Right kidney (tissue), 1 donor: ENCODE data around the gene ACTA1.
"Not testable (repeated sequence)": the region's sequence is repeated elsewhere in the genome, so short reads cannot be mapped to it uniquely, and the experiment has no call there.

Source experiments
- DNase-seq: peaks from one replicate; pipeline ENCODE4 v3.0.0-alpha.2; 2016

Gene ACTA1

DNA sequence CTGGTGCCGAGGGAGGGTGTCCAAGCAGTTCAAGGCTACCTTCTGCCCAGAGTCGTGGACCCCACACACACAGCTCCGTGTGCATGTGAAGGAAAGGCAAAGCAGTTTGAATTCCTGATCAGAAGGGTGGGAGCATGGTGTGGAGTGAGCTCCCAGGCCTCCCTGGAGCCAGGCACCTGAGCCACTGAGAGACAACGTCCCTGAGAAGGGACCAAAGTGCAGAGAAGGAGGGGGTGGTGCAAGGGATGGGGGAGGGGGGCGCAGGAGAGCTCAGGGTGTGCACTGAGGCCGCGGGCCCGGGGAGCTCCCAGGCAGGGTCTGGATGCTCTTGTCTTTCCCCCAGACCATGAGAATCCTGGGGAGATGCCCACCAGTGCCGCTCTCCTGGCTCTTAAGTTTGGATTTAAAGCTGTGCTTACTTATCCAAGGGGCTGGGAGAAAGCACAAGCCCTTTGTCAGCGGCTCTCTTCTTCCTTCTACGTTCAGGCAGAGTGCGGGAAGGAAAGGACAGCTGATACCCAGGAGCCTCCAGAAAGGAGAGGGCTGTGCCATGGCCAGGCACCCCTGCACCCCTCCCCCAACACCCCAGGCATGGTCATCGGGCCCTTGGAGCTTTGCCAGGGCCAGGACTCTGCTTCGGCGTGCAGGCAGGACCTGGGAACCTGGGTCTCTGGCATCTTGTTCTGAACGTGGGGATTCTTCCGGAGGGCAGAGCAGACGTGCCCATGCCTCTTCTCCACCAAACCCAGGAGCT lies 24.1 kb downstream of the ACTA1 start:
- no peak for DNase-seq

DNA sequence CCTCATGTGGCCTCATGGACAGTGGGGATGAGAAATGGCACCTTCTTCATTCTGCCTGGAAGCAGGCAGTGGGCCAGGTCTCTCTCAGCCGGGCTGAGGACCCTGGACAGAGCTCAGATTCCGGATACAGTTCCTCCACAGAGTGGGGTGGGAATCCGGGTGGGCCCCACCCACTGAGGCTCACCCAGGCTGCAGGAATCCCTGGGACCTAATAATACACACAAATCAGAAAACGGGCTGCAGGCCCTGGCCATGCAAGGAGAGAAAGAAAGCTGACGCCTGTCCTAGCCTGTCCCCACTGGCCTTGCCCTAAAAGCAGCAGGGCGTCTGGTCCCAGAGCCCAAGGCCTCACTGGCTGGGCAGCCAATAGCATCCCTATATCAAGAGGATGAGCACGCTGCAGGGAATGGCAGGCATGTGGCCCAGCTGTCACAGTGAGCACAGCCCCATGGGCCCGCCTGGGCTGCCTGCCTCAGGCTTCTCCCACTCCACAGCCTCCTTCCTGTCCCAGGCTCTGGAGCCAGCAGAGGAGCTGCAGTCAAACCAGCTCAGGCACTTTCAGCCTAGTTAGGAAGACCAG lies 25.3 kb downstream of the ACTA1 start:
- no peak for DNase-seq

DNA sequence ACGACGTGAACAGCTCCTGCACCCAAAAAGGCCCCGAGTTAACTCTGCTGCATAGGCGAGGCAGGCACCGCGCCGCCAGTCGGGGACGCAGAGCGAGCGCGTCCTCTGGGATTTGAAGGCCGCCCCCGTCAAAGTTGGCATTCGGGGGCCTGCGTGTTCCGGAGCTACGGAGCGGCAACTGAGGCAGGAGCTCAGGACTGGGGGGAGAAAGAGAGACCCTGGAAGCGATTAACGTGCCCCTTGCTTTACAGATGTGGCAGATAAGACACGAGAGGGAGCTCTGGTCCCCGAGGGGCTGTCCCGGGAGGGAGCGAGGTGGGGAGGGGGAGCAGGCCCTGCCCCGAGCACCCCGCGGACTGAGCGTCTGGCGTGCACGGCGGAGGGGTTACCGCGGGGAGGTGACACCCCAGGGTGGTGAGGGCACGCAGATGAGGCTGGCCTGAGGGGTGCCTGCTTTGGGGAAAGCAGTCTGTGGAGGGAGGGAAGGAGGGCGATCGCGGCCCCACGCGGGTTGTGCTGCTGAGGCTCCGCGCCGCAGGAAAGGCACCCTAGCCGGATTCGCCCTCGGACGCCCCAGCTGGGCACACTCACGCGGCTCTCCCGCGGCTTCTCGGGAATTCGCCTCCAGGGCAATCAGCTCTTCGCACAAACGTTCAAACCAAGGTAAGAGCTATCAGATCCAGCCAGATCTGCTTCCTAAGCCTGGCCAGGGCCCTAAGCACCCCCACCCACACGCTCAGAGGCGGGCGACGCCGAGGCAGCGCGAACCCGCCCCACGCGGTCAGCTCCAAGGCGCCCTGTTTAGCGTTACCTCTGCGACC lies 26.5 kb downstream of the ACTA1 start:
- DNase-seq: peak; percentile 63

DNA sequence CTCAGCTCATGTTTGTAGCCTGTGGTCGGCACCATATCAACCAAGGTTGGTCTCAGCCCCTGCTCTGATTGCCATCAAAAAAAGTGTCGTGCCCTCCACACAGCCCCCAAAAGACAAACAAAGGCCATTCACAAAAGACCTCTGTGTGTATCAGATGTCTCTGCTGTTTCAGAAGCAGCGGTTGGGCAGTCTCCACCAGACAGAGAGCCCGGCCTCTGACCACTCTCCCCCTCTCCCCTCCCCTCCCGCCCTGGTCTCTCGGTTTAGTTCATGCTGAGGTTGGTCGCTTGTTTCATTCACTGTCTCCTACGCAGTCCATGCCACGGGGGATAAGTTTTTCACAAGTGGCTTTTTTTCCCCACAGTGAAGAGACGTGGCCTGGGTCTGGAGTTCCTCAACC lies 27.1 kb downstream of the ACTA1 start:
- no peak for DNase-seq

DNA sequence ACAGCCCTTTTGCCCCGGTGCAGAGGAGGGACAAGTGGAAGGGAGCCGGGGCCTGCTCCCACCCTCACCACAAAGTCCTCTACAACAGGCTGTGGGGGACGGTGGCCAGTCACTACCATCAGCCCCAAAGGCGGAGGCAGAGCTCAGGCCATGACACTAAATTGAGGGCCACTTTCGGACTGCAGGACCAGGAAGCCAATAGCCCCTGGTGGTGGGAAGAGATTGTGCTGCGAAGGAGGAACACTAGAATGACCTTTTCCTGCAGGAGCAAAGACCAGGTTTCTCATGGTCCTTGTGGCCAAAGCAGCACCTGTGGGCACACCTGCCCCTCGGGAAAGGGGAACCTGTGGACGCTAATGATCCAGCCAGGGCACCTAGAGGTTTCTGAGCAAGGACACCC lies 30.3 kb downstream of the ACTA1 start:
- no peak for DNase-seq

- DNase-seq: no peak
These were observed 30.9 kb downstream of the ACTA1 start for GRCh38 chr1:229402993-229403392.

DNA sequence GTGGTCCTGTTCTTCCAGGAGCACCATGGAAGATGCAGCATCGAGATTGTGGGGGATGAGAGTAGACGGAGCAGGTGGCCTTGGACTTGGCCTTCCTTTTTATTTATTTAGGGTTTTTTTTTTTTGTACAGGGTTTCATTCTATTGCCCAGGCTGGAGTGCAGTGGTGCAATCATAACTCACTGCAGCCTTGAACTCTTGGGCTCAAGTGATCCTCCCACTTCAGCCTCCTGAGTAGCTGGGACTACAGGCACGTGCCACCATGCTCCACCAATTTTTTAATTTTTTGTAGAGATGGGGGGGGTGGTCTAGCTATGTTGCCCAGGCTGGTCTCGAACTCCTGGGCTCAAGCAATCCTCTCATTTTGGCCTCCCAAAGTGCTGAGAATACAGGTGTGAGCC lies 31.6 kb downstream of the ACTA1 start:
- DNase-seq: not testable (repeated sequence)

DNA sequence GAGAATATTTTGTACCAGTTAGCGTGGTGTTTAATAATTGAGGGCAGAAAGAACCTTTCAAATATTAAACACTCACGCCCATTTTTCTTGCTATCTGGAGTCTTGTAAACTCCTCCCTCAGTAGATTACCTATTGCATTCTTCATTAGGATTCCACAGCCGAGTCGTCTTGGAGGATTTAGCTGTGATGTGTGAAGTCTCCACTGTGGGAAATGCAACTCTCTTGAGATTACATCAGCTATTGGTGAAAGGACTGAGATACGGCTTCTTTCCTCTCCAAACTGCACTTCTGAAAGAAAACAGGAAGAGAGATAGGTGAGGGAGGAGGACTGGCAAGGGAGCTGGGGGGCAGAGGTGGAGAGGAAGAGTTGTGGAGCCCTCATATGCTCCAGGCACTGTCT lies 36.1 kb downstream of the ACTA1 start:
- no peak for DNase-seq

- no peak for DNase-seq
These were observed 37.2 kb downstream of the ACTA1 start for GRCh38 chr1:229396585-229397206.

DNA sequence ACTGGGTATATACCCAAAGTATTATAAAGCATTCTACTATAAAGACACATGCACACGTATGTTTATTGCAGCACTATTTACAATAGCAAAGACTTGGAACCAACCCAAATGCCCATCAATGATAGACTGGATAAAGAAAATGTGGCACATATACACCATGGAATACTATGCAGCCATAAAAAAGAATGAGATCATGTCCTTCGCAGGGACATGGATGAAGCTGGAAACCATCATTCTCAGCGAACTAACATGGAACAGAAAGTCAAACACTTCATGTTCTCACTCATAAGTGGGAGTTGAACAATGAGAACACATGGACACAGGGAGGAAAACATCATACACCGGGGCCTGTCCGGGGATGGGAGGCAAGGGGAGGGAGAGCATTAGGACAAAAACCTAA lies 39.4 kb downstream of the ACTA1 start:
- DNase-seq: not testable (repeated sequence)

- no peak for DNase-seq
These were observed 41.0 kb downstream of the ACTA1 start for GRCh38 chr1:229392936-229393335.

GRCh38 chr1:229390130-229390529 lies 43.8 kb downstream of the ACTA1 start:
- no peak for DNase-seq

- no peak for DNase-seq
These were observed 44.9 kb downstream of the ACTA1 start for GRCh38 chr1:229388897-229389580.

GRCh38 chr1:229385853-229386456 lies 47.9 kb downstream of the ACTA1 start:
- DNase-seq: no peak

DNA sequence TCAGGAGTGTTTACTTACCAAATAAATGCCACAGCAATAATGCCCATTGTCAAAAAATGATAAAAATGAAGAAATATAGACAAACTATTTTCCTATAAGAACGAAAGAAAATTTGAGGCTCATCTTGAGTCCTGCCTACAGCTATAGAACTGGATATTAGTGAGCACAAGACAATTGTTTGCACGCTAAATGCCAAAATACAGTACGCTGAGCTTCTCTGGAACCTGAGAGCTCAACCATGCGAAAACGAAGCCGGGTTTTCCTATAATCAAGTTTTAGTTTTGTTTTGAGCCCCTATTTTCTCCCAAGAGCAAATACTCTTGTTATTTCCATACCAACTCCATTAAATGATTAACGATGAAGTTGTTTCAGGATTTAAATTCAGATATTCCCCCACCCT lies 49.1 kb downstream of the ACTA1 start:
- DNase-seq: no peak

GRCh38 chr1:229383961-229384360 lies 49.9 kb downstream of the ACTA1 start:
- no peak for DNase-seq

DNA sequence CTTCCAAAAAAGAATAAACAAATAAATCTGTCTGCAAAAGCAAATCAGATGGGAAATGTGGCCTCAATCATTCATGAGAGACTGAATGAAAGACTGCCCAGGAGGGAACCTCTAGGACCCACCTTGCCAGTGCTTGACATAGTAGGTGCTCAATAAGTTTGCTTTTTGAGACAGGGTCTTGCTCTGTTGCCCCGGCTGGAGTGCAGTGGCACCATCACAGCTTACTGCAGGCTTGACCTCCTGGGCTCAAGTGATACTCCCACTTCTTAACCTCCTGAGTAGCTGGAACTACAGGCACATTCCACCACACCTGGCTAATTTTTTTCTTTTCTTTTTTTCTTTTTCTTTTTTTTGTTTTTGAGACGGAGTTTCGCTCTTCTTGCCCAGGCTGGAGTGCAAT lies 50.7 kb downstream of the ACTA1 start:
- DNase-seq: no peak
